G401 (cell line): ENCODE measurements around the gene ACOXL. TPM values are rescaled to one million over a fixed set of nuclear protein-coding genes. Genes with fewer than 3 reads are reported as not detected.

Source experiments
- DNase-seq: peaks from one replicate; pipeline ENCODE4 v3.0.0-alpha.2; 2015; ENCODE audit warnings: low spot score
- in situ Hi-C: cut with HindIII; loops from 2 replicates; pipeline ENCODE4 v1.10.0; 2016; ENCODE audit warnings: low sequenced_read_pairs, mixed read lengths
- total RNA-seq: library from RNA; depleted of rRNA; stranded (reverse); fragments of >200 nt; shearing (Covaris generic); gene quantifications from 2 replicates; pipeline ENCODE4 v1.2.3, GENCODE V29; 2014

Gene ACOXL
- total RNA-seq, 1 experiment from 2014 or later, result not detected

DNA sequence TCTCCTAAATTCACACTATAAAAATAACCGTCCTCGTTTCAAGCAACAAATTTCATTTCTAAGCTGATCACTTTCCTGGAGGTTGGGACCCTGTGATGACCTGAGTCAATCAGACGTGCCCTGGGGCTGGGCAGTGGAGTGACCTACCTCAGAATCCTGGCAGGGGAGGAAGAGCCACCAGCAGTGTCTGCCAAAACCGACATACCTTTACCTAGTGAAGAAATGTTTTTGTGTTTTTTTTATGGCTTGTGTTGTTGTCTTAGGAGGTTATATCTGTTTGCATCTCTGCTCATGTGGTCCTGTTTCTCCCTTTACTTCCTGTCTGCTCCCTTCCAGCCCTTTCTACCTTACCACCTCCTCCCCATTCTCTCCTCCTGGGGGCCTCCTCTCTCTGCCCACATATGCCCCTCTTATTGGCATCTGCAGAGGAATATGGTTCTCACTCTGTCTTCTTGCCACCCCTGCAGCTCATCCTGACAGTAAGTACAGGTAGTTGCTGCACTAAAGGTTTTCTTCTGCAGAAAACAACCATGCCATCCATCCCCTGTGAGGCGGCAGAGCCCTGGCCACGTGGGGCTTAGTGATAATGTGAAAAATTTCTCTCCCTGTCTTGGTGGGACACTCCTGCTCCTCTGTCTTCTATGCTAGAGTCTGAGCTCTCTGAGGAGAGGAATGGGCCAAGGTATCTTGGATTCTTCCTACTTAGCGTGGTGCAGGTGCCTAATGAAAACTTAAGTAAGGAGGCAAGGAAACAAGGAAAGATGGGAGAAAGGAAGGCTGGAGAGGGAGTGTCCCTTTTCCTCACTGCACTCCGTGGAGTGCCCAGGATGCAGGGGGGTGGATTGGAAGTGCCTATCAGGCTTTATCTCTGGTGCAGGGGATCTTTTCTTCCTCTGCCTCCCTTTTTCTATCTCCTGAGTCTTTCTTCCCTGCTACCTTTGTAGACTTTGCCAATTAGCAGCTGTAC lies 15.4 kb downstream of the ACOXL start:
- in situ Hi-C loops, result no loop called here
- no peak for DNase-seq

DNA sequence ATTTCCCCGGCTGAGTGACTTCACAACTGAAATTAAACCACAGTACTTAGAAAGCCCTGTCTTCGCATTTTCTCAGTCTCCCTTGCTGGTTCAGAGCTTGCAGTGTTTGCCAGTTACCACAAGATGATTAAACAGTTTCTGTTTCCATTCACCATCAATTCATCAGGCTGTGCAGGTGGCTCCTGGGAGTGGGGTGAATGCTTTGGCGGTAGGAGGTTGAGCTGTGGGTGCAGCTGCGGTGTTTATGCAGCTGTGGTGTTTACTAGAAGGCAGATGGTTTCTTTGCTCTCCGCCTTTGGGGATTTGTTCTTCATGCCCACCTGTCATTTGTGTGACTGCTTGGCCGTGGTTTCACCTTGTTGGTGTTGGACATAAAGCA lies 16.1 kb downstream of the ACOXL start:
- no peak for DNase-seq
- in situ Hi-C loops, result no loop called here

DNA sequence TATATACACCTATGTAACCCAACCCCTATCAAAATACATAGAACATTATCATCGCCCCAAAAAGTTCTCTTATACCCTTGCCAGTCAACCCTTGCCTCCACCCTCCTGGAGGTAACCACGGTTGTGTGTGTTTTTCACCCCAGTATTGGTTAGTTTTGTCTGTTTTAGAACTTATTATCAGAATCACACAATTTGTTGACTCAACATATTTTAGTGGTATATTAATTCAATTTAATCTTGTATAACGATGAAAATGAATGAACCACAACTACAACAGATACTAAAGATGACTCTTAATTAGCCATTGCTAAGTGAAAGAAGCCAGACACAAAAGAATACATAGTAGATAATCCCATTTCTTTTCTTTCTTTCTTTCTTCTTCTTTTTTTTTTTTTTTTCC lies 19.3 kb downstream of the ACOXL start:
- no peak for DNase-seq
- in situ Hi-C loops, result no loop called here

DNA sequence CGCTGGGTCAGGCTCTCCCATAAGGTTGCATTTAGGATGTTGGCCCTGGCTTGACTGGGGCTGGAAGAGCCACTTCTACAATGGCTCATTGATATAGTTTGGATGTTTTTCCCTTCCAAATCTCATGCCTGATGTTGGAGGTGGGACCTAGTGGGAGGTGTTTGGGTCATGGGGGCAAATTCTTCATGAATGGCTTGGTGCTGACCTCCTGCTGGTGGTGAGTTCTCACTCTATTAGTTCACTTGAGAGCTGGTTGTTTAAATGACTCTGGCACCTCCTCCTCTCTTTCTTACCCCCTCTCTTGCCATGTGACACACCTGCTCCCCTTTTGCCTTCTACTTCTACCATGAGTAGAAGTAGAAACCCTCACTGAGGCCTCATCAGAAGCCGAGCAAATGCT lies 20.5 kb downstream of the ACOXL start:
- DNase-seq, result no peak
- in situ Hi-C loops, result no loop called here

DNA sequence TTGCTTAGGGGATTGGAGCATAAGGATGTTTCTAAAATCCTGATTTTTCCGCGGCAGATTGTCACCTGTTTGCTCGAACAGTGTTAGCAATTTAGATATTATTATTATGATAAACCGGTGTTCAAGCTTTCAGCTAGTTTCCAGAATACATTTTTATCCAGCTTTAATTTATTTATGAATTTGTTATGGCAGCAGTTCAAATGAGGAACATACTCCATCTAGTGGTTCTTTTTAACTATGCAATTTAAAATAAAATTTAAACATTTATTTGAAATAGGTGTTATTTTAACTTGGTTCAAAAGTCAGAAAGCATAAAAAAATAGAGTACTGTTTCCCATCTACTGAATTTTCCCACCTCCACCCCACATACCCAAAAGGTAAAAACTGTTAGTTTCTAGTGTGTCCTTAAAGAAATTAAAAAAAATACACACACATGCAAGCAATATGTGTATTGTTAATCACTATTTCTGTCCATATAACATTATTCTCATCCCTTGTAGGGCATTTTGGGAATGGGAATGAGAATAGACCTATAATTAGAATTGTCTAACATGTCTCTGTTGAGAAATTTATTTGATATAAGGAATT lies 23.2 kb downstream of the ACOXL start:
- peak; percentile 4 for DNase-seq
- in situ Hi-C loops, result no loop called here

DNA sequence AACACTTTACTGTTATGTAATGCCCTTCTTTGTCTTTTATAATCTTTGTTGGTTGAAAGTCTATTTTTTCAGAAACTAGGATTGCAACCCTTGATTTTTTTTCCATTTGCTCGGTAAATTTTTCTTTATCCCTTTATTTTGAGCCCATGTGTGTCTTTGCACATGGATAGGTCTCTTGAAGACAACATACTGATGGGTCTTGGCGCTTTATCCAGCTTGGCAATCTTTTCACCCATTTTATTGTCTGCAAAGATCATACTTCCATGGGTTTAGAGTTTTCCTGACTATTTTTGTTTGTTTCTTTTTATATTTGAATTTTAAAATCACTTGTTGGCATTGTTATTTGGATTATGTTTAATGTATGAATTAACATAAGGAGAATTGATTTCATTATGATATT lies 27.0 kb downstream of the ACOXL start:
- in situ Hi-C loops, result no loop called here
- no peak for DNase-seq

DNA sequence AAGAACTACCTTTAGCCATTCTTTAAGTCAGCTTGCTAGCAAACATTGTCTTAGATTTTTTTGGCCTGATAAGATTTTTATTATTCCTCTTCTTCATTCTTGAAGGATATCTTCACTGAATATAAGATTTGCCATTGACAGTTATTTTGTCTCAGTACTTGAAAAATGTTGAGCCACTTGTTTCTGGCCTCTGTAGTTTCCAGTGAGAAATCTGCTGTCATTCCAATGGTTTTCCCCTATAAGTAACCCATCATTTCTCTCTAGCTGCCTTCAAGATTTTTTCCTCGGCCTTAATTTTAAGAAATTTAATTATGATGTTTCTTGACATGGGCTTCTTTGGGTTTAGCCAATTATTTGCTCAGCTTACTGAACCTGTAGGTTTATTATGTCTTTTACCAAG lies 32.6 kb downstream of the ACOXL start:
- no peak for DNase-seq
- in situ Hi-C loops, result no loop called here

DNA sequence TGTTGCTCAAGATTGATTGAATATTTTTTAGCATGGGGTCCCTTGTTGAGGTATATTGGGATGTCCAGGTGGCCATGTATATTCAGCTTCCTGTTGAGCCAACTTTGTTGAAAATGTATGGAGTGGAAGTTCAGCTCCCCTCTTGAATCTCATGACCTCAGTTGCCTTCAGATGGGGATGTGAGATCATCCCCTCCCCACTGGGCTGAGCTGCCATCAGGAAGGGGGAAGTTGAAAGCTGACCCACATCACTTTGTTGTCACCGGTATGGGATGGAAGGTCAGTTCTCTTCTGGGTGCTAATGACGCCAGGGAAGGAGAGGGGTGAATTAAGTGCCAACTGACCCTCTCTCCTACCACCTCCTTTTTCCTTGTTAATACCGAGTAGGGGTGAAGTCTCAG lies 33.9 kb downstream of the ACOXL start:
- no peak for DNase-seq
- in situ Hi-C loops, result no loop called here

DNA sequence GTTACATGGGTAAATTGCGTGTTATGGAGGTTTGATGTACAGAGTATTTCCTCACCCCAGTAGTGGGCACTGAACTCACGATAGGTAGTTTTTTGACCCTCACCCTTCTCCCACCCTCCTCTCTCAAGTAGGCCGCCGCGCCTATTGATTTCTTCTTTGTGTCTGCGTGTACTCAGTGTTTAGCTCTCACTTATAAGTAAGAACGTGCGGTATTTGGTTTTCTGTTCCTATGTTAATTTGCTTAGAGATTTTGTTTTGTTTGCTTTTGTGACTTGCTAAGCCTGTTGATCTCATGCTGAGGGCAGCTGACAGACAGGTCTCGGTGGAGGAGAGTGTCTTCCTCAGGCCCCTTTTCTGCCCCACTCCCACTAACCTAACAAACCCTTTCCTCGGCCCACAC lies 36.2 kb downstream of the ACOXL start:
- DNase-seq, result no peak
- in situ Hi-C loops, result no loop called here

DNA sequence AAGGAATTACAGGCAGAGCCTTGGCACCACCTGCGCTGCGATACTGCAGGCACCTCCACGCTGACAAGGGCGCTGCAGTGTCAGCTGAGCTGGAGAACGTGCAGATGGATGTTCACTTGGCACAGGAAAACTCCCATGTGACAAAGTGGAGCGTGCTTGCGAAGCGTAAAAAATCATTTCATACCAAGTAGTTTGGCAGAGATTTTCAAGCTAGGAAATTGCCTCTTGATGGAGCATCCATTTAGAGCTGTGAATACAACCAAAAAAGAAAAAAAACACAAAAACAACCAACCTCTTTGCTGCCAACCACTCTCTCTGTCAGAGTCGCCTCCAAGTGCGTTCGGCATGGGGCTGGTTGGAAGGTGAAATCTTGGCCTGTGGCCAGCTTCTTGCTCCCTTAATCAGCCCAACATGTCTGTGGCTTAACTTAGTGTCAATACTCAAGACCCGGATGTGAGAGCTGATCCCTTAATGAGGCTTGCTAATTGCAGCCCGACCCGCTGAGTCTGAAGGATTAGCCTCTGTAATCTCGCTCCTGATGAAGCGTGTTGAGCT lies 38.1 kb downstream of the ACOXL start:
- in situ Hi-C loops, result no loop called here
- DNase-seq, result peak; percentile 68

DNA sequence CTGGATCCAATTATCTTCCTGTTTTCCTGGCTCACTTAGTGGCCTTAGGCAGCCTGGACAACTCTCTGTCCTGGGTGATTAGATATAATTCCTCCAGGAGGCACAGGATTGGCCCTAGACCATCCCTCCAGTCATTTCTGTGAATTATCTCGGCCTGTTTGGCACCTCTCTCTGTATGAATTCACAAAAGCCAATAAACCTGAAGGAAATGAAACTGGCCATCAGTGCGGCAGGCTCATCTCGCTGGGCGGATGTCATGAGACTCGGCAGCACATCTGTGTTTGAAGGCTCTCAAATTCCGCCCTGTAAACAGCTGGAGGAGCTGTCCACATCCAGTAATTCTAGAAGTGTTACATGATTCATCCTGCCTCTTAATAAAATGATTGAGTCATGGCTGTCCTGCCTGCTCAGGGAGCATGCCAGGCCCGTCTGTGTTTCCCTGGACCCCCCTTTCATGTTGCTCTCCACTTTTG lies 38.6 kb downstream of the ACOXL start:
- in situ Hi-C loops, result no loop called here
- no peak for DNase-seq

DNA sequence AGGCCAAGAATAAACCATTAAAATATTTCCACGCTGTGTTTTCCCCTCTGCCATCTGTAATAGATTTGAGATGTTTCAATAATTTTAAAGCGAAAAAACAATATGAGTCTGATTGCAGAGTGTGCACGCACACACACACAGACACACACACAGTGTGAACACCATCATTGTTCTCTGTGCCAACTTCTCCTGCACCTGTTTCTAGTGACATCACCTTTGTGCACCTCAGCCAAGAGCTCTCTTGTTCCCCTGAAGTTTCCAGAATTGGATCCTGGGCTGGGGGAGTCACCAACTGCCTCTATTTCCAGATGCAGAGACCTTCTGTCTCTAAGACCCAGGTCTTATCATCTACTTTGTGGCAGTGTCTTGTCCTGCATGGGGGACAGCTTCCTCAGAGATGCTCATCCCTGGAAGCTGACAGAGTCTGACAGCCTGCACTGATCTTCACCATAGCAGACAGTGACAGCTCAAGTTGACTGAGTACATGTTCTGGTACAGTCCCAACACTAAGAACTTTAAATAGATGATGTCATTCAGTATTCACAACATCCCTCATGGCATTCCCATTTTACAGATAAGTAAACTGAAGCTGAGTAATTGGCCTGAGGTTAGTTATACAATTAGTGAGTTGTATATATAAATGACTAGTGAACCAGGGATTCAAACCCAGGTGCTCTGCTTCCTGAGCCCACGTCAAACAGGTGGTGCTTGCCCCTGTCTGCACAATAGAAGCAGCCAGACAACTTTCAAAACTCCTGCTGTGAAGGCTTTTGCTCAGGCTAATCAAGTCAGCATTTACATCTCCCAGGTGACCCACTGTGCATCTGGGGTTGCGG lies 39.4 kb downstream of the ACOXL start:
- peak; percentile 10 for DNase-seq
- in situ Hi-C loops, result no loop called here

DNA sequence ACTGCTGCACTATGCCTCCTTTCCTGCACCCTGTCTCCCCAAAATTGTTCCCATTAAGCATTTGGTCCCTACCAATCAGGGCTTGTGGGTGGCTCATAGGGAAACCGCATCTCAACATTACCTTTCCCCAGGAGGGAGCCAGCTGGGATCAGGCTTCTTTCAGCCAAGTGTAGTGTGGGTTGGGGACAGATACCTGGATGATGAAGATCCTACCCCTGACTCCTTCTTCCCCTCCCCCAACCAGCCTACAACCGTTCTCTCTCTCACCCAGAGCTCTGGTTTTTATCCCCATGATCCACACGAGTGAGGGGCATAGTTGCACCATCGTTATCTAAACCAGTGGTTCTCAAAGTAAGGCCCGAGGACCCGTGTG lies 40.0 kb downstream of the ACOXL start:
- in situ Hi-C loops, result no loop called here
- DNase-seq, result peak; percentile 5

DNA sequence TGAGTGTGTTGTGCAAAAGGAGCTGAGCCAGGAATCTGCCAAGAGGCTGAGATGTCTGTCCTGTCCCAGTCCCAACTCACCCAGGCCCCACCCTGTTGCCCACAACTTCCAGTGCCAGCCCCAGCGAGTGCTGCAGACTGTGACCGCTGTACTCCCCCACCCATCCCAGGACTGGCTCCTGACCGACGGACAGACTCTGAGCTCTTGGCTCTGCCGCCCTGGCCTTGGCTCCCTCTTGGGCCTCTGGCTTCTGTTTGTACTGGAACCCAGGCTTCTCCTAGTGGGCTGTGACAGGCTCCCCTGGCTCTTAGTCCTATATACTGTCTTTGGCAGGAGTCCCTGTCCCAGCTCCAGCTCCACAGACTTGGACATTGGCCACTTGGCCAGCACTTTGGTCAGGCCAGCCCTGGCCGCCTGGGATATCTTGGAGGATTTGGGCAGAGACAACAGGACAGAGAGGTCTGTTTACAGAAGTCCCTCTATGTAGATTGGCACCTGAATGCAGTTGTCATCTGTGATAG lies 41.1 kb downstream of the ACOXL start:
- peak; percentile 95 for DNase-seq
- in situ Hi-C loops, result no loop called here

DNA sequence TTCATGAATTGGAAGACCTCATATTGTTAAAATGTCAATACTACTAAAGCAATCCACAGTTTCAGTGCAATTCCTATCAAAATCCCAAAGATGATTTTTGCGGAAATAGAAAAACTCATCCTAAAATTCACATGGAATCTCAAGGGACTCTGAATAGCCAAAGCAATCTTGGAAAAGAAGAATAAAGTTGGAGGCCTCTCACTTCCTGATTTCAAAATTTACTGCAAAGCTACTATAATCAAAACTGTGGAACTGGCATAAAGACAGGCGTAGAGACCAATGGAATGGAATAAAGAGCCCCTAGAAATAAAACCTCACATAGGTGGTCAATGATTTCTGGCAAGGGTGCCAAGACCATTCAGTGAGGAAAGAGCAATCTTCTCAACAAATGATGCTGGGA lies 42.3 kb downstream of the ACOXL start:
- in situ Hi-C loops, result no loop called here

DNA sequence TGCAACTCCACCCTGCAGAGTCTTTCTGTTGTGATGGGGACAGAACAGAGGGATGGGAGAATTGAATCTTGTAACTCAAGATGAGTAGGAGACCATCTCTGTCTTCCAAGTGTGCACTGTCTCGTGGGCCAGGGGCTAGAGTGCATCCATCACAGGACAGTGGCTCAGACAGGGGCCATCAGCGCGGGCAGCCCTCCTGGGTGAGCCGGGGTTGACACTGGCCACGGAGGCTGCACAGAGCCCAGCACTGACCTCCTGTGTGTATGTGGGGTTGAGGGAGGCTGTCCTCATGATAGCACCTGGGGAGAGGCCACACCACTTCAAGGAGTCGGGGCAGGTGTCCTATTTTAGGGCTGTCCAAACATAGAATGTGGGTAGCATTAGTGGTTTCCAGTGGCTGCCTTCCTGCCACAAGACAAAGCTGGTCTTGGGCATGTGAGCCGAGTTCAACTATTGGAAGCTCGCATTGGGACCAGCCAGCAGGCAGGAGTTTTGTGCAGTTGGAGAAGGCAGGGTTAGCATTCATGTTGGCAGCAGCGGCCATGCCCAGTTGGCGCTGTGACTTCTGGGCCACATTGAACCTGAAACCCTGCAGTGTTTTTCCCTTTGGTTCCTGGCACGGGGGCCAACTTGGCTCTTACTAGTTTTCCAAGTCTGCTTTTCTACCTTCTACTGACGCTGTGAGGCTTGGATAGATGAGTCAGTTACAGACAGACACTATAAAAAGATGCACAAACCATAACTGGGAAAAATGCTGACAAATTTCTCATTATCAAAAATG lies 45.3 kb downstream of the ACOXL start:
- in situ Hi-C loops, result no loop called here
- peak; percentile 88 for DNase-seq

More for the DNA sequence above, 42.3 kb downstream of the ACOXL start:
- no peak for DNase-seq

DNA sequence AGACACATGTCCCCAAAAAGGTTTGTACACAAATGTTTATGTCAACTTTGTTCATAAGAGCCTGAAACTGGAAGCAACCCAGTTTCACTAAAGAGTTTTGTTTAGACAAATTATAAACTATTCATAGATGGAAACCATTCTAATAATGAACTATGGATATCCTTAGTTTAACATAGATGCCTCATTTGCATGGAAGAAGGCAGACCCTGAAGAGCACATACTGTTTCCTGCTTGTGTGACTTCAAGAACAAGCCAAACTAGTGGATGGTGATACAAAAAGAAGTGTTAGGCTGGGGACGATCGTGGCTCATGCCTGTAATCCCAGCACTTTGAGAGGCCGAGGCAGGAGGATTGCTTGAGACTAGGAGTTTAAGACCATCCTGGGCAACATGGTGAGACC lies 48.1 kb downstream of the ACOXL start:
- in situ Hi-C loops, result no loop called here
- no peak for DNase-seq

DNA sequence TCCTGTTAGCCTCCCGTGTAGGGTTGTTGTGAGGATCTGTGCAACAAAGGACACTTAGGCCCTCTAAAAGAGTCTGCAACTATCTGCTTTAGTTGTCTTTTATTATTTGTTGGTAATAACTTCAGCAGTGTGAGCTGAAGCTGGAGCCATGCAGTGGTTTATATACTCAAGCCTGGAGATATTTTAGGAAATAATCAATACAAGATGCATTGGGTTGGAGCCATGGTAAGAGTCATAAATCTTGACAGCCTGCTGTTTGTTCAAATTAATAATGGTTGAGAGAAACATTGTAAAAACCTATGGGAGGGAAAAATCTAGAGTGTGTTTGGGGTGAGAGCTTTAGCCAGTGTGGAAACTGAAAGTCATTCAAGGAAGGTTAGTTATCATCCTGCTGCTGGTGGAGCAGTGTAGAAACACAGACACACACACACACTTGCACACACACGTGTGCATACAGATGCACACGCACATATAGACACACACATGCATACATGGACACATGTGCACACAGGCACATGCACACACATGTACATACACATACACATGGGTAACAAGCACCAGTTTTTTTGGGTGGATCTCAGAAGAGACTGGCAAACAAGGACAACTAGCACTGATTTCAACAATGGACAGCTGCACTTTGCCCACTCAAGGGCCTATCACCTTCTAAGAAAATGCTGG lies 51.0 kb downstream of the ACOXL start:
- DNase-seq, result no peak
- in situ Hi-C loops, result no loop called here
